ENCODE measurements around the gene GALNT9. TPM values are rescaled to one million over a fixed set of nuclear protein-coding genes. Genes with fewer than 3 reads are reported as not detected.

The GALNT9 gene
- total RNA-seq, 1 experiment from 2014 or later = 2.6 TPM

DNA sequence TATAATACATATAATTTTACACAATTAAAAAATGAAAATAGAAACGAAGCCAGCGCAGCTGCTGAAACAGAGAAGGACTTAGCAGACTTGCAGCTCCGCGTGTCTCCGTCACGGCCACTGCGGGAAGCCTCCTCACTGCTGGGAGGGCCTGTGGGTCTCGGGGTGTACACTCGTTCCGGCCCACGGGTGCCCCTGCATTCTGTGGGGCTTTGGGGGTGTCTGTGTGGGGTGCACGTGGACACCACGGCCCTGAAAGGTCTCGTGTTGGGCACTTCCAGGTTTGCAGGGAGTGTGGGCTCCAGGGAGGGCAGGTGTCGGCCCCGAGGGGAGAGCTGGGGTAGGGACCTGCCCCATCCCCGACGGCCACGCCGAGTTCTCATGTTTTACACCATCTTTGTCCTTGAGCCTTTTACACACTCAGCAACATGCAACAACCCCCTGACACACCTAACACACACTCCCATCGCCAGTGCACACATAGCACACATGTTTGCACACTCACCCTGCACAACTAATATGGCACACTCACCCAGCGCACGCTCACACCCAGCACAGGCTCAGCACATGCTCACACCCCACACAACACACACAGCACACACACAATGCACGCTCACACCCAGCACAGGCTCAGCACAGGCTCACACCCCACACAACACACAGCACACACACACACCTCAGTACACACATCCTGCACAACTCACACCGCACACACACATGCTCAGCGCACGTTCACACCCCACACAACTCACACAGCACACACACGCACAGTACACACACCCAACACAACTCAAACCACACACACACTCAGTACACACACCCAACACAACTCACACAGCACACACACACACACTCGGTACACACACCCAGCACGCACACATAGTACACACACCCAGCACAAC lies 148.5 kb downstream of the GALNT9 start:
- Histone ChIP-seq H3K79me2 (ENCODE audit: insufficient read depth, low read length) (no peaks in the 10 kb centered on the region), H3K36me3 (ENCODE audit: control insufficient read depth in 1 of 2, insufficient read depth in 2 of 2, low read length in 2 of 2) (no peaks in the 10 kb centered on the region), H3K4me3 (replicated peaks in 1 of 2; ENCODE audit: low read depth in 1 of 2, low read length in 2 of 2) (no peak overlapping the region), H3K4me2 (ENCODE audit: low read length) (no peak overlapping the region), H3K9me2 (ENCODE audit: insufficient read depth) (no peaks in the 10 kb centered on the region), H3K27me3 (ENCODE audit: insufficient read depth, low read length) (0 out of 2 replicates have a peak, but pooled peaks cover 6% of the 10 kb centered on the region), H3K9me3 (ENCODE audit: control insufficient read depth in 1 of 2, insufficient read depth in 1 of 2, low read depth in 1 of 2, low read length in 2 of 2) (no peaks in the 10 kb centered on the region), H3K4me1 (ENCODE audit: control insufficient read depth in 1 of 2, insufficient read depth in 2 of 2, low read length in 2 of 2) (no peaks in the 10 kb centered on the region), H3K9ac (ENCODE audit: low read length) (no peak overlapping the region), H4K20me1 (ENCODE audit: insufficient read depth) (no peaks in the 10 kb centered on the region), H3K27ac (ENCODE audit: low read depth, low read length) (no peak overlapping the region), H2AFZ (ENCODE audit: low read depth, low read length, poor library complexity, severe bottlenecking) (no peak overlapping the region)
- no peak for DNase-seq (ENCODE audit: low read depth, low spot score)
- intact Hi-C loops (cut with micrococcal nuclease) = no loop called here
- CTCF ChIA-PET = no interaction called here
- POLR2A ChIA-PET = no interaction called here
- TF ChIP-seq, protein P1, sequence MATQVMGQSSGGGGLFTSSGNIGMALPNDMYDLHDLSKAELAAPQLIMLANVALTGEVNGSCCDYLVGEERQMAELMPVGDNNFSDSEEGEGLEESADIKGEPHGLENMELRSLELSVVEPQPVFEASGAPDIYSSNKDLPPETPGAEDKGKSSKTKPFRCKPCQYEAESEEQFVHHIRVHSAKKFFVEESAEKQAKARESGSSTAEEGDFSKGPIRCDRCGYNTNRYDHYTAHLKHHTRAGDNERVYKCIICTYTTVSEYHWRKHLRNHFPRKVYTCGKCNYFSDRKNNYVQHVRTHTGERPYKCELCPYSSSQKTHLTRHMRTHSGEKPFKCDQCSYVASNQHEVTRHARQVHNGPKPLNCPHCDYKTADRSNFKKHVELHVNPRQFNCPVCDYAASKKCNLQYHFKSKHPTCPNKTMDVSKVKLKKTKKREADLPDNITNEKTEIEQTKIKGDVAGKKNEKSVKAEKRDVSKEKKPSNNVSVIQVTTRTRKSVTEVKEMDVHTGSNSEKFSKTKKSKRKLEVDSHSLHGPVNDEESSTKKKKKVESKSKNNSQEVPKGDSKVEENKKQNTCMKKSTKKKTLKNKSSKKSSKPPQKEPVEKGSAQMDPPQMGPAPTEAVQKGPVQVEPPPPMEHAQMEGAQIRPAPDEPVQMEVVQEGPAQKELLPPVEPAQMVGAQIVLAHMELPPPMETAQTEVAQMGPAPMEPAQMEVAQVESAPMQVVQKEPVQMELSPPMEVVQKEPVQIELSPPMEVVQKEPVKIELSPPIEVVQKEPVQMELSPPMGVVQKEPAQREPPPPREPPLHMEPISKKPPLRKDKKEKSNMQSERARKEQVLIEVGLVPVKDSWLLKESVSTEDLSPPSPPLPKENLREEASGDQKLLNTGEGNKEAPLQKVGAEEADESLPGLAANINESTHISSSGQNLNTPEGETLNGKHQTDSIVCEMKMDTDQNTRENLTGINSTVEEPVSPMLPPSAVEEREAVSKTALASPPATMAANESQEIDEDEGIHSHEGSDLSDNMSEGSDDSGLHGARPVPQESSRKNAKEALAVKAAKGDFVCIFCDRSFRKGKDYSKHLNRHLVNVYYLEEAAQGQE (IDR thresholded peaks at IDR 0.05; ENCODE audit: low read depth) = no peak
- TF ChIP-seq FOSL1 (IDR thresholded peaks at IDR 0.05; ENCODE audit: low read depth) = no peak
- no TSS peak for BruUV-seq (replicated peaks)
- ATAC-seq = no peak
- RAD21 ChIA-PET (ENCODE audit: low non-redundant PET in 1 of 2, low total read pairs in 2 of 2, uncharacterized antibody in 2 of 2, unreplicated experiment in 2 of 2) = no interaction called here

Measured in HCT116 (cell line).